ENCODE measurements around the gene ENDOV.

The ENDOV gene

DNA sequence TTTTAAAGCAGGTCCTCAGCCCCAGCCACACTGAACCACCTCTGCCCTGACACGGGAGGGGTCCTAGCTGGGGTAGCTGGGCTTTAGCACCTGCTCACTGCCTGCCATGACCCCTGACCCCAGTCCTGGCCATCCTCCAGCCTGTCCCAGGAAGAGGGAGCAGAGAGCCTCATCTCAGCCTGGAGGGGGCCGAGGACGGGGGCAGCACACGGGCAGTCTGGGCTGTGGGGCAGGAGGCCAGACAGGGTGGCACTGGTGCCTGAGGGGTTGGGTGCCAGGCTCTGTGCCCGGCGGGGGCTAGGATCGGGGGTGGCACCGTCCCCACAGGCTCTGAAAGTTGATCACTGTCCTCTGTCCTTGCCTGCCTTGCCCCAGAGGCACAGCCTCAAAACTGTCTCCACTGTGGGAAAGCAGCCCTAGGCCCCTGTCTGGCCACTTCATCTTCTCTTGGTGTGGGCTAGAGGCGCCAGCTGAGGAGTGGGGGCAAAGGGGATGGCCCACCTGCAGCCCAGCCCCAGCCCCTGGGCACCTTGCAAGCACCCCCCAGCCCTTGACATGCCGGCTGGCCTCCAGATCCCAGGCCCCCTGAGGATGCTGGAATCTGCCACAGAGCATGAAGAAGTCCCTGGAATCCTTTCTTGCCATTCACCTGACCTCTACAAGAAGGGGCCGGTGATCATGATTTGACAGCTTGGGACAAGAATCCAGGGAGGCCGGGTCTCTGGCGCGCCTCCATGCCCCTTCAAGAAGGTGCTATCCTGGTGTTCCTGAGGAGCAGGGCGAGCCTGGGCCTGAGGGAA is 15.7 kb downstream of the ENDOV start:
- DNase-seq (ENCODE audit: low spot score) (no peak), FAIRE-seq (peak; percentile 37)

- FAIRE-seq (no peak), DNase-seq (ENCODE audit: low spot score) (no peak)
These were observed 16.6 kb downstream of the ENDOV start for GRCh38 chr17:80431246-80432195.

- no peak for DNase-seq (ENCODE audit: low spot score)
- no peak for FAIRE-seq
These were observed 17.5 kb downstream of the ENDOV start for GRCh38 chr17:80432350-80432955.

- no peak for DNase-seq (ENCODE audit: low spot score)
- FAIRE-seq: peak; percentile 68
These were observed 18.1 kb downstream of the ENDOV start for GRCh38 chr17:80432961-80433550.

GRCh38 chr17:80433916-80434666 is 19.1 kb downstream of the ENDOV start:
- DNase-seq (ENCODE audit: low spot score) (no peak), FAIRE-seq (no peak)

- FAIRE-seq (no peak), DNase-seq (ENCODE audit: low spot score) (no peak)
These were observed 22.6 kb downstream of the ENDOV start for GRCh38 chr17:80437532-80437931.

DNA sequence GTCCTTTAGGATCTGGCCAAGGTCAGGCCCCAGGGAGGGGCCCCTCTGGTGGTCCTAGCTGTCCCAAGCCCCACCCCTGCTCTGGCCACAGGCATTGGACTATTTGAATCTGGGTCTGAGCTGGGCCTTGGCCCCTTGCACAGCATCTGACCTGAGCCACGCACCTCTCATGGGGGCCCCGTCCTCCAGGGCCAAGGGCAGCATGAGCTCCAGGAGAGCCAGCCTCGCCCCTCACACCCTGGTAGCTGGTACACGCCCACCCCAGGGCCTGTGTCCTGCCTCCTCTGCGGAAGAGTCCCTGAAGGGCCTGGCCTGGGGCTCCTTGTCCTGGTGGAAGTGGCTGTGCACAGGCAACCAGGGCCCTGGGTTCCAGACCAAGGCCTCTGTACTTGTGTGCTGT is 23.8 kb downstream of the ENDOV start:
- FAIRE-seq (no peak), DNase-seq (ENCODE audit: low spot score) (no peak)

DNA sequence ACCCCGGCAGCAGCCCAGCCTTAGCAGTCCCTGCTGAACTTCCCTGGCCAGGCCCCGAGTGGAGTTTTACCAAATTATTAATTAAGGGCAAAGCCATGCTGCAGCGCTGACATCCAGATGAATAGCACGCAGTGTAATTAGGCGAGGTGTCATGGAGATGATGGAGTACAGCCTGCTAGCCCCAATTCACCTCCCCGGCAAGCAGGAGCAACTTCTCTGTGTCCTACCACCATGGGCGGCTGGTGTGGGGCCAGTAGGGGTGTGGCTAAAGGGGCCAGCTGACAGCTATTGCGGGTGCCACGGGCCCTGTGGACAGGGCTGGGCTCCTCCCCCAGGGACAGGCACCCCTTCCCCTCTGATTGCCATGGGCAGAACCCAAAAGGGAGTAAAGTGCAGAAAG is 24.5 kb downstream of the ENDOV start:
- FAIRE-seq: no peak

DNA sequence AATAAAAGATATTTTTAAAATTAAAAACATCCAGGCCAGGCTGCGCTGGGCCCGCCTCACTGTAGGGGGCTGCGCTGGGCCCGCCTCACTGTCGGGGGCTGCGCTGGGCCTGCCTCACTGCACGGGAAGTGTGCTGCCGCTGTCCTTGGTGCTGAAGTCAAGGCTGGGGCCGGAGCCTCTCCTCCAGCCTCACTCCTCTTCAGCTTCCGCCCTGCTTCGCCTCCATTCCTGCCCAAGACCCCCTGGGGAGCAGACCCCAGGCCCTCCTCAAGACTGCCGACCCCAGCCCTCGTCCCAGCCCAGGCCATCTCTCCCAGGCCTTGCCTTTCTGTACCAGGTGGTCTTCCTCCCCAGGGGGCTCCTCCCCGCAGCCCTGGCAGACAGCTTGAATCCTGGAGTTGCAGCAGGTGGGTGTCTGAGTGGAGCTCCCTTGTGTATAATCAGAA is 26.2 kb downstream of the ENDOV start:
- FAIRE-seq (peak; percentile 68), DNase-seq (ENCODE audit: low spot score) (peak; percentile 90)

More for the DNA sequence above, 24.5 kb downstream of the ENDOV start:
- no peak for DNase-seq (ENCODE audit: low spot score)

GRCh38 chr17:80441598-80442322 is 26.8 kb downstream of the ENDOV start:
- no peak for FAIRE-seq
- no peak for DNase-seq (ENCODE audit: low spot score)

GRCh38 chr17:80442323-80442659 is 27.3 kb downstream of the ENDOV start:
- DNase-seq (ENCODE audit: low spot score) (no peak), FAIRE-seq (no peak)

GRCh38 chr17:80442764-80443163 is 27.8 kb downstream of the ENDOV start:
- FAIRE-seq (no peak), DNase-seq (ENCODE audit: low spot score) (no peak)

GRCh38 chr17:80443498-80443897 is 28.5 kb downstream of the ENDOV start:
- FAIRE-seq (no peak), DNase-seq (ENCODE audit: low spot score) (no peak)

- FAIRE-seq (no peak), DNase-seq (ENCODE audit: low spot score) (no peak)
These were observed 29.1 kb downstream of the ENDOV start for GRCh38 chr17:80443916-80444643.

DNA sequence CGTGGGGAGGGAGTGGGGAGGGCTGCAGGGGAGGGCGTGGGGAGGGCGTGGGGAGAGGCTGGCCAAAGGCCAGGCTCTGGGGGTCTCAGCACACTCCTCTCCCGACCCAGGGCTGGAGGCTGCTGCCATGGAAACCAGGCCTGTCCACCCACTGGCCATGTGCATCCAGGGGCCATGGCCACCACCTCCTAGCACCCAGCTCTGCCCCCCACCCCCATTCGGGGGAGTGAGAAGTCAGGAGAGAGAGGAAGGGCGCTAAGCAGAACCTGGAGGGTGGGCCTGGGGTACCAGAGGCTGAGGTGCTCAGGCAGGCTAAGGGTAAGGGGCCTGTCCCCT is 29.6 kb downstream of the ENDOV start:
- FAIRE-seq (no peak), DNase-seq (ENCODE audit: low spot score) (no peak)

- DNase-seq (ENCODE audit: low spot score): no peak
- no peak for FAIRE-seq
These were observed 30.2 kb downstream of the ENDOV start for GRCh38 chr17:80445007-80445725.

DNA sequence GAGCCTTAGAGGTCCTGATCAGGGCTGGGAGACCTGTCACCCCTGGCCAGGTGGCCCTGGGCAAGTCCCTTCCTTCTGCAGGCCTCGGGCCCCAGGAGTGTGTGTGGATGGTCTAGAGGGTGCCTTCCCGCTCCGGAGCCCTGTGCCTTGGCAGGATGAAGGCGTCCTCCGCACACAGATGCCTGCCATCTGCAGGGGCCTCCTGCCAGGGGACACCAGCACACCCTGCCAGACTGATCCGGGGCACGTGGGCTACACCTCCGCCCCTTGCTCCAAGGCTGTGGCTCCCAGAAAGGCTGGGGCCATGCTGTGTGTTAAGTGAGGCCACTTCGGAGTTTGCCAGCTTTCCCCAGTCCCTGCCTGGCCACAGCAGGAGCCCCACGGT is 30.8 kb downstream of the ENDOV start:
- DNase-seq (ENCODE audit: low spot score) (no peak), FAIRE-seq (peak; percentile 37)

- DNase-seq (ENCODE audit: low spot score) (peak; percentile 34), FAIRE-seq (peak; percentile 55)
These were observed 31.9 kb downstream of the ENDOV start for GRCh38 chr17:80446645-80447405.

Measured in urothelium cell line (cell line).